IPS-20b (cell line): ENCODE results near the gene LDLRAD2.
A peak's percentile ranks its signal among the peaks of the same experiment; 100 is the strongest.

Experiments
- H3K27ac ChIP-seq: one replicate; pipeline ENCODE4 v1.5.1; 2013; ENCODE audit warnings: low read length
- H3K27me3 ChIP-seq: 2 replicates; pipeline ENCODE4 v1.6.1; 2013; ENCODE audit warnings: mild to moderate bottlenecking, low read length, inconsistent platforms; ENCODE audit not compliant: insufficient read depth
- H3K36me3 ChIP-seq: 2 replicates; pipeline ENCODE4 v1.6.1; 2013; ENCODE audit warnings: low read depth, mild to moderate bottlenecking, inconsistent platforms, low read length, moderate library complexity; ENCODE audit not compliant: insufficient read depth
- H3K4me1 ChIP-seq: 2 replicates; pipeline ENCODE4 v1.6.1; 2013; ENCODE audit warnings: mild to moderate bottlenecking, control low read depth, inconsistent platforms, low read length, moderate library complexity; ENCODE audit not compliant: insufficient read depth
- H3K4me3 ChIP-seq: 2 replicates; pipeline ENCODE4 v1.5.1; 2013; ENCODE audit warnings: mild to moderate bottlenecking, low read length, inconsistent platforms
- H3K9ac ChIP-seq: 2 replicates; pipeline ENCODE4 v1.6.1; 2013; ENCODE audit warnings: low read depth, mild to moderate bottlenecking, inconsistent platforms, low read length, moderate library complexity
- H3K9me3 ChIP-seq: 2 replicates; pipeline ENCODE4 v1.6.1; 2013; ENCODE audit warnings: mild to moderate bottlenecking, low read depth, low read length, inconsistent platforms; ENCODE audit not compliant: insufficient read depth

The LDLRAD2 gene

GRCh38 chr1:21786640-21787039, 25.4 kb upstream of the LDLRAD2 start:
- Histone ChIP-seq H3K9me3 (no peaks in the 10 kb centered on the region), H3K27ac (no peak overlapping the region), H3K4me1 (peaks cover 4% of the 10 kb centered on the region; the same call in 1 of the 2 replicates), H3K9ac (no peak overlapping the region), H3K27me3 (no peaks in the 10 kb centered on the region), H3K36me3 (no peaks in the 10 kb centered on the region), H3K4me3 (no peak overlapping the region)

GRCh38 chr1:21793104-21793503, 19.0 kb upstream of the LDLRAD2 start:
- Histone ChIP-seq H3K4me3 (no peak overlapping the region), H3K9me3 (peaks cover 8% of the 10 kb centered on the region), H3K9ac (no peak overlapping the region), H3K4me1 (0 out of 2 replicates have a peak, but pooled peaks cover 4% of the 10 kb centered on the region), H3K27me3 (no peaks in the 10 kb centered on the region), H3K36me3 (no peaks in the 10 kb centered on the region), H3K27ac (no peak overlapping the region)

GRCh38 chr1:21794656-21795055, 17.4 kb upstream of the LDLRAD2 start:
- H3K4me1 ChIP-seq: 0 out of 2 replicates have a peak, but pooled peaks cover 3% of the 10 kb centered on the region
- H3K27me3 ChIP-seq: no peaks in the 10 kb centered on the region
- H3K36me3 ChIP-seq: no peaks in the 10 kb centered on the region
- no peak overlapping the region for H3K4me3 ChIP-seq
- peaks cover 8% of the 10 kb centered on the region for H3K9me3 ChIP-seq
- H3K27ac ChIP-seq: no peak overlapping the region
- no peak overlapping the region for H3K9ac ChIP-seq

- H3K36me3 ChIP-seq: no peaks in the 10 kb centered on the region
- H3K27me3 ChIP-seq: no peaks in the 10 kb centered on the region
- H3K9ac ChIP-seq: no peak overlapping the region
- no peak overlapping the region for H3K4me3 ChIP-seq
- no peaks in the 10 kb centered on the region for H3K4me1 ChIP-seq
- no peak overlapping the region for H3K27ac ChIP-seq
- H3K9me3 ChIP-seq: peaks cover 8% of the 10 kb centered on the region
Measured at GRCh38 chr1:21795075-21795474, 17.0 kb upstream of the LDLRAD2 start.

GRCh38 chr1:21799730-21800129, 12.3 kb upstream of the LDLRAD2 start:
- no peak overlapping the region for H3K27ac ChIP-seq
- H3K4me3 ChIP-seq: no peak overlapping the region
- no peaks in the 10 kb centered on the region for H3K27me3 ChIP-seq
- H3K36me3 ChIP-seq: no peaks in the 10 kb centered on the region
- H3K4me1 ChIP-seq: no peaks in the 10 kb centered on the region
- no peak overlapping the region for H3K9ac ChIP-seq
- peaks cover 5% of the 10 kb centered on the region for H3K9me3 ChIP-seq

GRCh38 chr1:21801100-21801499, 11.0 kb upstream of the LDLRAD2 start:
- no peaks in the 10 kb centered on the region for H3K36me3 ChIP-seq
- no peaks in the 10 kb centered on the region for H3K27me3 ChIP-seq
- no peaks in the 10 kb centered on the region for H3K9me3 ChIP-seq
- no peaks in the 10 kb centered on the region for H3K4me1 ChIP-seq
- no peak overlapping the region for H3K9ac ChIP-seq
- no peak overlapping the region for H3K4me3 ChIP-seq
- H3K27ac ChIP-seq: no peak overlapping the region

- H3K4me3 ChIP-seq: no peak overlapping the region
- no peak overlapping the region for H3K9ac ChIP-seq
- H3K27ac ChIP-seq: no peak overlapping the region
- H3K27me3 ChIP-seq: no peaks in the 10 kb centered on the region
- H3K9me3 ChIP-seq: no peaks in the 10 kb centered on the region
- no peaks in the 10 kb centered on the region for H3K4me1 ChIP-seq
- no peaks in the 10 kb centered on the region for H3K36me3 ChIP-seq
Measured at GRCh38 chr1:21804536-21804935, 7.5 kb upstream of the LDLRAD2 start.

- no peaks in the 10 kb centered on the region for H3K36me3 ChIP-seq
- H3K27ac ChIP-seq: no peak overlapping the region
- H3K9ac ChIP-seq: no peak overlapping the region
- H3K9me3 ChIP-seq: no peaks in the 10 kb centered on the region
- H3K4me3 ChIP-seq: no peak overlapping the region
- H3K4me1 ChIP-seq: no peaks in the 10 kb centered on the region; the same call in 1 of the 2 replicates
- H3K27me3 ChIP-seq: peaks cover 11% of the 10 kb centered on the region; the same call in 1 of the 2 replicates
Measured at GRCh38 chr1:21813542-21813941, 1.5 kb downstream of the LDLRAD2 start.

- no peak overlapping the region for H3K27ac ChIP-seq
- no peaks in the 10 kb centered on the region for H3K9me3 ChIP-seq
- no peaks in the 10 kb centered on the region; the same call in 1 of the 2 replicates for H3K4me1 ChIP-seq
- H3K4me3 ChIP-seq: peak overlapping the region; percentile 69
- peak overlapping the region; percentile 63; the same call in 1 of the 2 replicates for H3K9ac ChIP-seq
- peaks cover 11% of the 10 kb centered on the region; the same call in 1 of the 2 replicates for H3K27me3 ChIP-seq
- no peaks in the 10 kb centered on the region for H3K36me3 ChIP-seq
Measured at GRCh38 chr1:21814241-21814918, 2.3 kb downstream of the LDLRAD2 start.

GRCh38 chr1:21814981-21815582, 3.0 kb downstream of the LDLRAD2 start:
- H3K9me3 ChIP-seq: no peaks in the 10 kb centered on the region
- peak overlapping the region; percentile 69; the same call in 1 of the 2 replicates for H3K4me3 ChIP-seq
- no peaks in the 10 kb centered on the region; the same call in 1 of the 2 replicates for H3K4me1 ChIP-seq
- H3K27me3 ChIP-seq: peaks cover 11% of the 10 kb centered on the region; the same call in 1 of the 2 replicates
- no peak overlapping the region for H3K27ac ChIP-seq
- H3K9ac ChIP-seq: no peak overlapping the region
- no peaks in the 10 kb centered on the region for H3K36me3 ChIP-seq

- Histone ChIP-seq H3K27ac (no peak overlapping the region), H3K9ac (no peak overlapping the region), H3K9me3 (no peaks in the 10 kb centered on the region), H3K4me3 (no peak overlapping the region), H3K4me1 (no peaks in the 10 kb centered on the region; the same call in 1 of the 2 replicates), H3K27me3 (peaks cover 11% of the 10 kb centered on the region; the same call in 1 of the 2 replicates), H3K36me3 (no peaks in the 10 kb centered on the region)
Measured at GRCh38 chr1:21815724-21816321, 3.8 kb downstream of the LDLRAD2 start.
